ENCODE data around the gene CEP112. TPM values are rescaled to one million over a fixed set of nuclear protein-coding genes. Genes with fewer than 3 reads are reported as not detected.
"Not testable (repeated sequence)": the region's sequence is repeated elsewhere in the genome, so short reads cannot be mapped to it uniquely, and the experiment has no call there.

CEP112 gene
- total RNA-seq, 4 donors from 2014 or later, result 0.53 to 41.3 (median 5.7) TPM

DNA sequence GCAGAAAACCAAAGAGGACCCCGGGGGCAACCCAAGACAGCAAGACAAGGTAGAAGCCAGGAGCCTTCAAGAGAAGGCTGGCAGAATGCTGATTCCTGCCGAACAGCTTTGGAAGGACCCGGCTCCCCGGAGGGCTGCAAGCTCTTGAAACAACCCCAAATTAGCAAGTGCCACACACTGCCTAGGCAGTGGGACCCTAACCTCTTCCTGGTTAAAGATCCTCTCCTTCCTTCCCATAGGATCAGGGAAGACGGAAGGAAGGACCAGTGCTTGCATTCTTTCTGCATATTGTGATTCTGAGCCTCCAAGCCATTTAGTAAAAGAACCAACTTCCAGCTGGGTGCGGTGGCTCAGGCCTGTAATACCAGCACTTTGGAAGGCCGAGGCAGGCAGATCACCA, 508.5 kb downstream of the CEP112 start:
- no peak for TF ChIP-seq POLR2A (IDR thresholded peaks at IDR 0.05)
- TF ChIP-seq, protein P1, sequence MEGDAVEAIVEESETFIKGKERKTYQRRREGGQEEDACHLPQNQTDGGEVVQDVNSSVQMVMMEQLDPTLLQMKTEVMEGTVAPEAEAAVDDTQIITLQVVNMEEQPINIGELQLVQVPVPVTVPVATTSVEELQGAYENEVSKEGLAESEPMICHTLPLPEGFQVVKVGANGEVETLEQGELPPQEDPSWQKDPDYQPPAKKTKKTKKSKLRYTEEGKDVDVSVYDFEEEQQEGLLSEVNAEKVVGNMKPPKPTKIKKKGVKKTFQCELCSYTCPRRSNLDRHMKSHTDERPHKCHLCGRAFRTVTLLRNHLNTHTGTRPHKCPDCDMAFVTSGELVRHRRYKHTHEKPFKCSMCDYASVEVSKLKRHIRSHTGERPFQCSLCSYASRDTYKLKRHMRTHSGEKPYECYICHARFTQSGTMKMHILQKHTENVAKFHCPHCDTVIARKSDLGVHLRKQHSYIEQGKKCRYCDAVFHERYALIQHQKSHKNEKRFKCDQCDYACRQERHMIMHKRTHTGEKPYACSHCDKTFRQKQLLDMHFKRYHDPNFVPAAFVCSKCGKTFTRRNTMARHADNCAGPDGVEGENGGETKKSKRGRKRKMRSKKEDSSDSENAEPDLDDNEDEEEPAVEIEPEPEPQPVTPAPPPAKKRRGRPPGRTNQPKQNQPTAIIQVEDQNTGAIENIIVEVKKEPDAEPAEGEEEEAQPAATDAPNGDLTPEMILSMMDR (IDR thresholded peaks at IDR 0.05), result no peak
- no peaks in the 10 kb centered on the region for H3K36me3 ChIP-seq
- H3K4me3 ChIP-seq, result no peak overlapping the region
- H3K4me1 ChIP-seq, result no peaks in the 10 kb centered on the region
- H3K9me3 ChIP-seq, result no peaks in the 10 kb centered on the region
- H3K27me3 ChIP-seq, result no peaks in the 10 kb centered on the region
- DNase-seq, result no peak
- H3K27ac ChIP-seq, result no peak overlapping the region

DNA sequence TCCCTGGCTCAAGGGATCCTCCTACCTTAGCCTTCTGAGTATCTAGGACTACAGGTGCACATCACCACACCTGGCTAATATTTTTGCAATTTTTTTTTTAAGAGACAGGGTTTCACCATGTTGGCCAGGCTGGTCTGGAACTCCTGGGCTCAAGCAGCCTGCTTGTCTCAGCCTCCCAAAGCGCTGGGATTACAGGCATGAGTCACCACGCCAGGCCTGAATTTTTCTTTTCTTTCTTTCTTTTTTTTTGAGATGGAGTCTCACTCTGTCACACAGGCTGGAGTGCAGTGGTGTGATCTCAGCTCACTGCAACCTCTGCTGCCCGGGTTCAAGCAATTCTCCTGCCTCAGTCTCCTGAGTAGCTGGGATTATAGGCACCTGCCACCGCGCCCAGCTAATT, 510.2 kb downstream of the CEP112 start:
- not testable (repeated sequence) for H3K9me3 ChIP-seq, H3K27me3 ChIP-seq, H3K4me1 ChIP-seq, H3K27ac ChIP-seq, H3K4me3 ChIP-seq, H3K36me3 ChIP-seq, DNase-seq

DNA sequence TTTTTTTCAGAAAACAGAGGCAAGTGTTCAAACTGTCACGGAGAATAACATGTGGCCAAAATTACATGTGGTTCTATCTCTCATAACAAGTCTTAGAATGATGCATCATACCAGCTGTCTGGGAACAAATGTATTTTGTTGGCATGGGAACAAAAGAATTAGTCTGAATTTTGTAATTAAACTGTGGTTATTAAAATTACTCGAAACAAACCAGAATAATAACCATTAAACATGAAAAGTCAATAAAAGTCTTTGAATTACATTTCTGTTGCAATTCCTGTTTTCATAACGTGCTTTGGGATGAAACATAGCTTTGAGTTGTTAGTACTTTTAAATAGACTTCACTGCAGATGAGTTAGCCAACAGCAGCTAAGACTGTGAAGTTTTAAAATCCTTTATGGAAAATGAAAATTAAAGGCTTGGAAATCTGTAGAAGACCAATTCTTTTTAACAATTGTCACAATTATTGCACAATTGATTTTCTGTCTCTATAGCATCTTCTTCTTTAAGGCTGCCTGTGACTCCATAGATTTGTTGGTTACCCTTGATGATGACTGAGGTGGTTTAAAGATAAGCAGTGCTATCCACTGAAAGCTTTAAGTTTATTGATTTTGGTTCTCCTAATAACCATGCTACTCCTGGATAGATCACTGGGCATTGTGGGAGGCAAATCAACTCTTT, 512.6 kb downstream of the CEP112 start:
- Histone ChIP-seq H3K36me3 (no peaks in the 10 kb centered on the region), H3K27ac (no peak overlapping the region), H3K4me3 (no peak overlapping the region), H3K4me1 (no peaks in the 10 kb centered on the region), H3K27me3 (no peaks in the 10 kb centered on the region), H3K9me3 (no peaks in the 10 kb centered on the region)
- TF ChIP-seq, protein P1 (IDR thresholded peaks at IDR 0.05), result no peak
- TF ChIP-seq POLR2A (IDR thresholded peaks at IDR 0.05), result no peak
- no peak for DNase-seq

DNA sequence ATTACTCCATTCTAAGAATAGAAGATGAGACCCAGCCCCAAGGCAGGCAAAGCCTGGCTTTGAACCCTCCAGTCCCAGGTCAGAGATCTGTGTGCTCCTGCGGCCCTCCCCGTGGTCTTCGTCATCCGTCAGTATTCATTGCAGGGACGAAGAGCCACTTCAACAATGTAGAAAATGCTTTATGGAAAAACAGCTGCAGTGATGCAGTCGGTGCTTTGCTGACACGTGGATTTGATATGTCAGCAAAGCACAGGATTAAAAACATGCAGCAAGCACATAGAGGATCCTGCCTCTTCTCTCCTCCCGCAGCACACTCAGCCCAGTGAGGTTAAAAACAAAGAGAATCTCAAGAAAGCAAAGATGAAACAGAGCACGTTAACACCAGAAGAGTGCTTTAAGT, 513.4 kb downstream of the CEP112 start:
- no peak for DNase-seq
- no peak for TF ChIP-seq POLR2A (IDR thresholded peaks at IDR 0.05)
- TF ChIP-seq, protein P1 (IDR thresholded peaks at IDR 0.05), result no peak
- H3K27ac ChIP-seq, result no peak overlapping the region
- no peak overlapping the region for H3K4me3 ChIP-seq
- H3K27me3 ChIP-seq, result no peaks in the 10 kb centered on the region
- no peaks in the 10 kb centered on the region for H3K36me3 ChIP-seq
- no peaks in the 10 kb centered on the region for H3K4me1 ChIP-seq
- H3K9me3 ChIP-seq, result no peaks in the 10 kb centered on the region

DNA sequence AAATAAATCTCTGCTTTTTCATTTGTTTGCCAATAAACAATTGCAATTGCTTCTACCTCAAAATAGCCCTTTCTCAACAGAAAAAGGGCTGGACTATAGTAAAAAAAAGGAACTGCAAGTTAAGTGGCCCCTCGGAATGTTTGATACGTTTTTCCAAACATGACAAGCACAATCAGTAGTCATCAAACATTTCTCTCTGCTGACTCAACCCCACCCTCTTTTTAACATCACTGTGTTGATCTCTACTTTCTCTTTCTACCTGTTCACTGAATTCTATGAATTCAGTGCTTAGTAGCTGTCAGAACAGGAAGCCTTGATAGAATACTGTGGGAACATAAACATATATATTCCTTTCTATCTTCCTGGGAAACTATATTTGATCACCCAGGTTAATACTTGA, 514.0 kb downstream of the CEP112 start:
- Histone ChIP-seq H3K27me3 (no peaks in the 10 kb centered on the region), H3K27ac (no peak overlapping the region), H3K9me3 (no peaks in the 10 kb centered on the region), H3K4me3 (no peak overlapping the region), H3K36me3 (no peaks in the 10 kb centered on the region), H3K4me1 (no peaks in the 10 kb centered on the region)
- TF ChIP-seq, protein P1 (IDR thresholded peaks at IDR 0.05), result no peak
- TF ChIP-seq POLR2A (IDR thresholded peaks at IDR 0.05), result no peak
- DNase-seq, result no peak

DNA sequence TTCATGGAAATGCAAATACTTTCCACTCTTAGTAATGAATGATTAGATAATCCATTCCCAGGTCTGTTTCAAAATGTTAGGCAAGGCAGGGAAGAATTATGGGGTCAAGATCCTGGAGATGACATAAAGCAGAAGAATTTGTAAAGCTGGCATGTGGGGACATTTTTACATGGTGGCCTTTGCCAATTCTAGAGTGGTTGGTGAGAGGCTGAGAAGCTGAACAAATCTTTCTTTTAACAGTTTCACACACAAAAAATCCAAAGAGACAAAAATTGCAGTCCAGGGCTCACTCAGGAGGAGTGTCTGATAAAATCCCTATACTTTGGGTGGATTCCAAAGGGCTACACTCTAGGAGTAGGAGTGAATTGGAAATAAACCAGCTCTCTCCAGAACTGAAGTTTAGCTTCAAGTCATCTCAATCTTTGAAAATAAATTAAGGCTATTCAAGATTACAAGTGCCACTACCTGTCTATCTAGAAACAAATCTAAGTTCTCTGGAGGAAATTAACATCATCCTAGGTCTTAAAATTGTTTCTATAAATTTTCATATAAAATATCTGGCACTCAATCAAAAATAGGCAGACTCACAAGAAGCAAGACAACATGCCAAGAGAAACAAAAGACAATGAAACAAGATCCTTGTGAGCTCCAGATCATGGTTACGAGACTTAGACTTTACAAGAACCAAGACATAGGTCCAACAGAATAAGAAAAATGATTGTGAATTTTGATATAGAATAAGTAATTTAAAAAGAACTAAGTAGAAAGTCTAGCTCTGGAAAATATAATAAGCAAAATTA, 517.5 kb downstream of the CEP112 start:
- Histone ChIP-seq H3K9me3 (no peaks in the 10 kb centered on the region), H3K4me3 (no peak overlapping the region), H3K27ac (no peak overlapping the region), H3K4me1 (no peaks in the 10 kb centered on the region), H3K27me3 (no peaks in the 10 kb centered on the region), H3K36me3 (no peaks in the 10 kb centered on the region)
- no peak for DNase-seq
- TF ChIP-seq, protein P1 (IDR thresholded peaks at IDR 0.05), result no peak
- no peak for TF ChIP-seq POLR2A (IDR thresholded peaks at IDR 0.05)
